HepG2 (cell line): Measurements from ENCODE around the gene C1orf74. TPM values are rescaled to one million over a fixed set of nuclear protein-coding genes. Genes with fewer than 3 reads are reported as not detected.

Experiments
- ATAC-seq: fragments of 200-7000 bp; cut with Tn5 transposase; 3 replicates; pipeline ENCODE4 v1.9.1; 2020; ENCODE audit warnings: mild to moderate bottlenecking, moderate library complexity
- BruUV-seq: library from RNA; stranded (reverse); fragments of 400-500 nt; replicated peaks from 2 replicates; lab custom pipeline; 2021; lab: Mats Ljungman, UMichigan
- CTCF ChIA-PET: fragments of 300-600 bp; formaldehyde crosslinking; extraction: SDS; loops from one replicate; lab custom pipeline; 2021; ENCODE audit warnings: low total read pairs, inconsistent platforms, low intra/inter-chr PET ratio; lab: Yijun Ruan, JAX
- POLR2A ChIA-PET: fragments of 350-600 bp; sonication (Branson Sonifier 250); formaldehyde crosslinking; loops from one replicate; lab custom pipeline; 2020; ENCODE audit warnings: antibody characterized with exemption, inconsistent platforms; lab: Yijun Ruan, JAX
- DNase-seq: peaks from one replicate; pipeline ENCODE4 v3.0.0-alpha.2; 2015; ENCODE audit warnings: low spot score
- FAIRE-seq: peaks from 3 replicates; lab custom pipeline; 2011; peaks lifted over from hg19 to GRCh38; lab: Jason Lieb, UNC
- H2AFZ ChIP-seq: one replicate; pipeline ENCODE4 v1.6.1; 2011; ENCODE audit warnings: low read length, inconsistent platforms
- H3K27ac ChIP-seq: fragments of 300-600 bp; 3 replicates; pipeline ENCODE4 v1.8.0; 2011; ENCODE audit warnings: mixed run types, mild to moderate bottlenecking, mixed read lengths, low read length, inconsistent platforms; ENCODE audit not compliant: insufficient read depth; ENCODE audit errors: extremely low read length
- H3K27me3 ChIP-seq, 2 experiments: fragments of 200-600 bp in 1 of 2; 2 replicates in 1 of 2; 3 replicates in 1 of 2; pipeline versions ENCODE4 v1.6.0 to v1.8.0; 2011; ENCODE audit warnings: low read length in 2 of 2, mild to moderate bottlenecking in 2 of 2, moderate library complexity in 2 of 2, inconsistent platforms in 1 of 2; ENCODE audit not compliant: insufficient read depth in 2 of 2, control insufficient read depth in 1 of 2
- H3K36me3 ChIP-seq, 2 experiments: fragments of 200-600 bp in 1 of 2; replicated peaks in 1 of 2; 2 replicates in 1 of 2; 3 replicates in 1 of 2; pipeline versions ENCODE4 v1.5.1 to v1.8.0; 2011; ENCODE audit warnings: low read length in 2 of 2, inconsistent platforms in 1 of 2; ENCODE audit not compliant: insufficient read depth in 2 of 2, control insufficient read depth in 1 of 2
- H3K4me1 ChIP-seq: 2 replicates; pipeline ENCODE4 v1.5.1; 2012; ENCODE audit warnings: low read length, inconsistent platforms; ENCODE audit not compliant: insufficient read depth
- H3K4me2 ChIP-seq: 2 replicates; pipeline ENCODE4 v1.6.0; 2011; ENCODE audit warnings: low read depth, low read length, inconsistent platforms
- H3K4me3 ChIP-seq, 3 experiments: fragments of 200-600 bp in 1 of 3; sonication (generic), shearing (Covaris generic) in 1 of 3; replicated peaks in 1 of 3; 2 replicates each; pipeline ENCODE4 v1.5.1; 2011 to 2016; ENCODE audit warnings: low read length in 3 of 3, inconsistent platforms in 2 of 3, low read depth in 2 of 3, mild to moderate bottlenecking in 2 of 3, control low read depth in 1 of 3, mixed read lengths in 1 of 3; ENCODE audit not compliant: insufficient read depth in 1 of 3
- H3K79me2 ChIP-seq: one replicate; pipeline ENCODE4 v1.6.1; 2011; ENCODE audit warnings: low read length, inconsistent platforms; ENCODE audit not compliant: insufficient read depth
- H3K9ac ChIP-seq: 2 replicates; pipeline ENCODE4 v1.6.0; 2011; ENCODE audit warnings: mild to moderate bottlenecking, low read depth, low read length, inconsistent platforms; ENCODE audit not compliant: insufficient read depth
- H3K9me3 ChIP-seq: 2 replicates; pipeline ENCODE4 v1.5.1; 2012; ENCODE audit warnings: mild to moderate bottlenecking, low read length
- H4K20me1 ChIP-seq: 2 replicates; pipeline ENCODE4 v1.6.0; 2011; ENCODE audit warnings: inconsistent platforms, mild to moderate bottlenecking, low read length, moderate library complexity; ENCODE audit not compliant: insufficient read depth
- ATF7 ChIP-seq, 2 experiments: fragments of 450-650 bp in 1 of 2; sonication (generic) in 1 of 2; formaldehyde crosslinking in 1 of 2; IDR thresholded peaks; 2 replicates each; pipeline versions ENCODE4 v1.4.0 to v1.6.1; 2016 to 2020; ENCODE audit warnings: antibody characterized with exemption in 1 of 2, mild to moderate bottlenecking in 1 of 2, missing genetic modification reagents in 1 of 2
- KDM5B ChIP-seq: sonication (generic); formaldehyde crosslinking; IDR thresholded peaks from 2 replicates; pipeline ENCODE4 v1.4.0; 2020; ENCODE audit warnings: missing genetic modification reagents, mild to moderate bottlenecking, borderline replicate concordance
- NCOA1 ChIP-seq: sonication (generic); formaldehyde crosslinking; IDR thresholded peaks from 2 replicates; pipeline ENCODE4 v1.9.0; 2021; ENCODE audit warnings: missing genetic modification reagents
- TCF12 ChIP-seq, 2 experiments: fragments of 450-650 bp in 1 of 2; sonication (generic) in 1 of 2; formaldehyde crosslinking in 1 of 2; IDR thresholded peaks; 2 replicates each; pipeline versions ENCODE4 v1.6.1 to v1.8.0; 2017 to 2022; ENCODE audit warnings: antibody characterized with exemption in 1 of 2, mild to moderate bottlenecking in 1 of 2, missing genetic modification reagents in 1 of 2, moderate library complexity in 1 of 2
- ZFYVE20 ChIP-seq: sonication (generic); formaldehyde crosslinking; IDR thresholded peaks from 2 replicates; pipeline ENCODE4 v1.8.0; 2023; ENCODE audit warnings: low read depth, mild to moderate bottlenecking, moderate library complexity, missing genetic modification reagents, borderline replicate concordance
- ZNF317 ChIP-seq: sonication (generic); formaldehyde crosslinking; IDR thresholded peaks from 2 replicates; pipeline ENCODE4 v1.5.0; 2020; ENCODE audit warnings: mild to moderate bottlenecking, missing genetic modification reagents
- ZNF432 ChIP-seq: sonication (generic); formaldehyde crosslinking; IDR thresholded peaks from 2 replicates; pipeline ENCODE4 v1.5.0; 2020; ENCODE audit warnings: missing genetic modification reagents, mild to moderate bottlenecking, borderline replicate concordance
- ZNF496 ChIP-seq: sonication (generic); formaldehyde crosslinking; IDR thresholded peaks from 2 replicates; pipeline ENCODE4 v1.8.1; 2023; ENCODE audit warnings: mild to moderate bottlenecking, moderate library complexity, missing genetic modification reagents; ENCODE audit not compliant: insufficient replicate concordance
- ZNF720 ChIP-seq: sonication (generic); formaldehyde crosslinking; IDR thresholded peaks from 2 replicates; pipeline ENCODE4 v1.4.0; 2020; ENCODE audit warnings: missing genetic modification reagents
- WGBS: methylation state at CpG from one replicate; pipeline ENCODE4 v1.1.6; 2017; ENCODE audit warnings: low lambda C conversion rate; 5-methylcytosine and 5-hydroxymethylcytosine counted together
- in situ Hi-C: cut with HindIII; loops from 2 replicates; pipeline ENCODE4 v1.10.0; 2017; ENCODE audit warnings: low pct_unique_long_range_greater_than_20kb; ENCODE audit not compliant: extremely low pct_ligation_motif_present
- intact Hi-C: fragments of 100-400 bp; cut with micrococcal nuclease; formaldehyde crosslinking; loops from one replicate; pipeline ENCODE4 v1.10.0; 2022; ENCODE audit not compliant: unreplicated experiment
- polyA plus RNA-seq, 8 experiments: library from polyadenylated mRNA; depleted of rRNA in 3 of 8; stranded (reverse) in 7 of 8; unstranded in 1 of 8; fragments of >200 nt; fragmentation: Illumina TruSeq in 4 of 8; extraction: Trizol in 4 of 8; gene quantifications; 2 replicates each; pipeline versions ENCODE4 v1.2.1 to v1.2.3, GENCODE V29; 2011 to 2016; ENCODE audit warnings: low read depth in 4 of 8, missing spikeins in 1 of 8, mixed read lengths in 1 of 8; ENCODE audit not compliant: insufficient read depth in 1 of 8
- total RNA-seq, 5 experiments: library from RNA; depleted of rRNA; stranded (reverse); fragments of >200 nt; fragmentation: Illumina TruSeq; extraction: Trizol; gene quantifications; 2 replicates each; pipeline ENCODE4 v1.2.3, GENCODE V29; 2016; ENCODE audit warnings: low read depth in 1 of 5
- TF ChIP-seq, protein P1 (sequence below): sonication (generic); formaldehyde crosslinking; conservative IDR thresholded peaks from 2 replicates; pipeline ENCODE4 v1.8.1; 2023; ENCODE audit warnings: missing genetic modification reagents
- TF ChIP-seq, protein P2 (sequence below): sonication (generic); formaldehyde crosslinking; IDR thresholded peaks from 2 replicates; pipeline ENCODE4 v1.4.0; 2020; ENCODE audit warnings: mild to moderate bottlenecking, missing genetic modification reagents
- TF ChIP-seq, protein P3 (sequence below): sonication (generic); formaldehyde crosslinking; IDR thresholded peaks from 2 replicates; pipeline ENCODE4 v1.4.0; 2020; ENCODE audit warnings: missing genetic modification reagents
- TF ChIP-seq, protein P4 (sequence below): sonication (generic); formaldehyde crosslinking; IDR thresholded peaks from 2 replicates; pipeline ENCODE4 v1.4.0; 2020; ENCODE audit warnings: missing genetic modification reagents

C1orf74 gene
- total and polyA plus RNA-seq, 2 of the 13 experiments (the other 11 are each of a cell fraction or from before 2014, with no cell fraction given) = 0.33 to 0.71 TPM

DNA sequence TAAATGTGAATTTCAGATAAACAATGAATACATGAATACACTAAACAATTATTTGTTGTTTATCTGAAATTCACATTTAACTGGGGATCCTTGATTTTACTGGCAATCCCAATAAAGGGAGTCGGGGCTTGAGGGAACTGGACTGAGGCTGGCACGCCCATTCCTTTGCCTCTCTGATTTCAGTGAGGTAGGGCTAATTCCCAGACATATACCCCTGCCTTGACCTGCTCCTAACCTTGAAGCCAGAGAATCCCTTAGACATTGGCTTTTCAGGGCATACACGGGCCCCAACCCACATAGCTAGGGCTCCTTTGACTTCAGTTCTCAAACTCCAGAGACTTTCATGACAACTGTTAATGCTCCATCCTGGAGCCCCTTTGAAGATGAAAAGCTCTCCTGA, 32.6 kb upstream of the C1orf74 start (continued):
- TF ChIP-seq ZFYVE20 (CRISPR knock-in tag) = no peak
- no peak for TF ChIP-seq ZNF432
- TF ChIP-seq, protein P1, sequence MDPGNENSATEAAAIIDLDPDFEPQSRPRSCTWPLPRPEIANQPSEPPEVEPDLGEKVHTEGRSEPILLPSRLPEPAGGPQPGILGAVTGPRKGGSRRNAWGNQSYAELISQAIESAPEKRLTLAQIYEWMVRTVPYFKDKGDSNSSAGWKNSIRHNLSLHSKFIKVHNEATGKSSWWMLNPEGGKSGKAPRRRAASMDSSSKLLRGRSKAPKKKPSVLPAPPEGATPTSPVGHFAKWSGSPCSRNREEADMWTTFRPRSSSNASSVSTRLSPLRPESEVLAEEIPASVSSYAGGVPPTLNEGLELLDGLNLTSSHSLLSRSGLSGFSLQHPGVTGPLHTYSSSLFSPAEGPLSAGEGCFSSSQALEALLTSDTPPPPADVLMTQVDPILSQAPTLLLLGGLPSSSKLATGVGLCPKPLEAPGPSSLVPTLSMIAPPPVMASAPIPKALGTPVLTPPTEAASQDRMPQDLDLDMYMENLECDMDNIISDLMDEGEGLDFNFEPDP (CRISPR knock-in tag) = no peak
- no peak for TF ChIP-seq TCF12 (IDR thresholded peaks at IDR 0.05)
- no peak for TF ChIP-seq TCF12 (CRISPR knock-in tag; IDR thresholded peaks at IDR 0.05)
- no peak for TF ChIP-seq ZNF317
- TF ChIP-seq, protein P2, sequence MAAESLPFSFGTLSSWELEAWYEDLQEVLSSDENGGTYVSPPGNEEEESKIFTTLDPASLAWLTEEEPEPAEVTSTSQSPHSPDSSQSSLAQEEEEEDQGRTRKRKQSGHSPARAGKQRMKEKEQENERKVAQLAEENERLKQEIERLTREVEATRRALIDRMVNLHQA (CRISPR knock-in tag) = no peak
- no peak for TF ChIP-seq ZNF720
- TF ChIP-seq, protein P3, sequence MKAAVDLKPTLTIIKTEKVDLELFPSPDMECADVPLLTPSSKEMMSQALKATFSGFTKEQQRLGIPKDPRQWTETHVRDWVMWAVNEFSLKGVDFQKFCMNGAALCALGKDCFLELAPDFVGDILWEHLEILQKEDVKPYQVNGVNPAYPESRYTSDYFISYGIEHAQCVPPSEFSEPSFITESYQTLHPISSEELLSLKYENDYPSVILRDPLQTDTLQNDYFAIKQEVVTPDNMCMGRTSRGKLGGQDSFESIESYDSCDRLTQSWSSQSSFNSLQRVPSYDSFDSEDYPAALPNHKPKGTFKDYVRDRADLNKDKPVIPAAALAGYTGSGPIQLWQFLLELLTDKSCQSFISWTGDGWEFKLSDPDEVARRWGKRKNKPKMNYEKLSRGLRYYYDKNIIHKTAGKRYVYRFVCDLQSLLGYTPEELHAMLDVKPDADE (CRISPR knock-in tag) = no peak
- no peak for TF ChIP-seq KDM5B
- TF ChIP-seq, all 625 proteins: peak for 0

DNA sequence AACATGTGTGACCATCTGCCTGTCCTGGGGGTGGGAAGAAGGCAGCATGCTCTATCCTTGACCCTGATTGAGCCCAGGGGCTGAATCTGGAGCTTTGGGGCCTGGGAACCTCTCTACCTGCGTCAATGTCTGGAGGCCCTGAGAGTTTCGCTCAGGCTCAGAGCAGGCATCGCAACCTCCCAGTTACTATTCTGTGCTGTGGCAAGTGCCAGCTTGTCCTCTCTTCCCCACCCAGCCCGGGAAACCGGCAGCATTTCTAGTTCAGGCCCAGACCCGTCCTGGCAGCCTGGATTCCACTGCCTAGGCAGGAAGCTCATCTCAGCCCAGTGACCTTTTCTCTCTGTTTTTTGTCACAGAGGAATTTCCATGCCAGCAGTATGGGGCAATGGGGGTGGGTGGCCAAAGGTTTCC, 31.6 kb upstream of the C1orf74 start:
- Histone ChIP-seq H2AFZ (no peak overlapping the region), H3K27me3 (peaks cover 0 to 8% of the 10 kb centered on the region in 2 experiments; a peak in 2 of 5 replicates), H3K4me2 (no peak overlapping the region), H3K9me3 (no peaks in the 10 kb centered on the region), H3K36me3 (no peaks in the 10 kb centered on the region), H3K9ac (no peak overlapping the region), H3K79me2 (no peaks in the 10 kb centered on the region), H3K4me3 (no peak overlapping the region), H3K27ac (no peak overlapping the region), H3K4me1 (peaks cover 32% of the 10 kb centered on the region), H4K20me1 (no peaks in the 10 kb centered on the region)
- FAIRE-seq = no peak
- DNase-seq = no peak
- CTCF ChIA-PET = no interaction called here
- intact Hi-C loops (no loop called here), in situ Hi-C loops (no loop called here)
- peak; percentile 53 for ATAC-seq
- BruUV-seq = no TSS peak
- POLR2A ChIA-PET = no interaction called here
- 5% methylated on average over 3 of the region's 6 CpGs for WGBS
- TF ChIP-seq ZNF496 (CRISPR knock-in tag) (no peak), NCOA1 (no peak), ATF7 (IDR thresholded peaks at IDR 0.05) (no peak), ATF7 (CRISPR knock-in tag; IDR thresholded peaks at IDR 0.05) (no peak)
- TF ChIP-seq, protein P4, sequence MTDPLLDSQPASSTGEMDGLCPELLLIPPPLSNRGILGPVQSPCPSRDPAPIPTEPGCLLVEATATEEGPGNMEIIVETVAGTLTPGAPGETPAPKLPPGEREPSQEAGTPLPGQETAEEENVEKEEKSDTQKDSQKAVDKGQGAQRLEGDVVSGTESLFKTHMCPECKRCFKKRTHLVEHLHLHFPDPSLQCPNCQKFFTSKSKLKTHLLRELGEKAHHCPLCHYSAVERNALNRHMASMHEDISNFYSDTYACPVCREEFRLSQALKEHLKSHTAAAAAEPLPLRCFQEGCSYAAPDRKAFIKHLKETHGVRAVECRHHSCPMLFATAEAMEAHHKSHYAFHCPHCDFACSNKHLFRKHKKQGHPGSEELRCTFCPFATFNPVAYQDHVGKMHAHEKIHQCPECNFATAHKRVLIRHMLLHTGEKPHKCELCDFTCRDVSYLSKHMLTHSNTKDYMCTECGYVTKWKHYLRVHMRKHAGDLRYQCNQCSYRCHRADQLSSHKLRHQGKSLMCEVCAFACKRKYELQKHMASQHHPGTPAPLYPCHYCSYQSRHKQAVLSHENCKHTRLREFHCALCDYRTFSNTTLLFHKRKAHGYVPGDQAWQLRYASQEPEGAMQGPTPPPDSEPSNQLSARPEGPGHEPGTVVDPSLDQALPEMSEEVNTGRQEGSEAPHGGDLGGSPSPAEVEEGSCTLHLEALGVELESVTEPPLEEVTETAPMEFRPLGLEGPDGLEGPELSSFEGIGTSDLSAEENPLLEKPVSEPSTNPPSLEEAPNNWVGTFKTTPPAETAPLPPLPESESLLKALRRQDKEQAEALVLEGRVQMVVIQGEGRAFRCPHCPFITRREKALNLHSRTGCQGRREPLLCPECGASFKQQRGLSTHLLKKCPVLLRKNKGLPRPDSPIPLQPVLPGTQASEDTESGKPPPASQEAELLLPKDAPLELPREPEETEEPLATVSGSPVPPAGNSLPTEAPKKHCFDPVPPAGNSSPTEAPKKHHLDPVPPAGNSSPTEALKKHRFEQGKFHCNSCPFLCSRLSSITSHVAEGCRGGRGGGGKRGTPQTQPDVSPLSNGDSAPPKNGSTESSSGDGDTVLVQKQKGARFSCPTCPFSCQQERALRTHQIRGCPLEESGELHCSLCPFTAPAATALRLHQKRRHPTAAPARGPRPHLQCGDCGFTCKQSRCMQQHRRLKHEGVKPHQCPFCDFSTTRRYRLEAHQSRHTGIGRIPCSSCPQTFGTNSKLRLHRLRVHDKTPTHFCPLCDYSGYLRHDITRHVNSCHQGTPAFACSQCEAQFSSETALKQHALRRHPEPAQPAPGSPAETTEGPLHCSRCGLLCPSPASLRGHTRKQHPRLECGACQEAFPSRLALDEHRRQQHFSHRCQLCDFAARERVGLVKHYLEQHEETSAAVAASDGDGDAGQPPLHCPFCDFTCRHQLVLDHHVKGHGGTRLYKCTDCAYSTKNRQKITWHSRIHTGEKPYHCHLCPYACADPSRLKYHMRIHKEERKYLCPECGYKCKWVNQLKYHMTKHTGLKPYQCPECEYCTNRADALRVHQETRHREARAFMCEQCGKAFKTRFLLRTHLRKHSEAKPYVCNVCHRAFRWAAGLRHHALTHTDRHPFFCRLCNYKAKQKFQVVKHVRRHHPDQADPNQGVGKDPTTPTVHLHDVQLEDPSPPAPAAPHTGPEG (CRISPR knock-in tag) = no peak
